OCI-LY1 (cell line): Measurements from ENCODE around the gene ASIC5.

ENCODE experiments used
- H2AFZ ChIP-seq: fragments of 200-600 bp; sonication (generic), shearing (Covaris generic); 2 replicates; pipeline ENCODE4 v1.6.0; 2014; ENCODE audit warnings: antibody characterized with exemption, mild to moderate bottlenecking, low read length
- H3F3A ChIP-seq: fragments of 200-600 bp; sonication (generic), shearing (Covaris generic); 2 replicates; pipeline ENCODE4 v1.6.0; 2014; ENCODE audit warnings: mild to moderate bottlenecking, antibody characterized with exemption, low read length, moderate library complexity; ENCODE audit not compliant: insufficient read depth
- H3K27ac ChIP-seq: fragments of 200-600 bp; sonication (generic); 2 replicates; pipeline ENCODE4 v1.5.1; 2014; ENCODE audit warnings: low read length, mixed run types, mild to moderate bottlenecking, low read depth; ENCODE audit not compliant: poor library complexity, severe bottlenecking
- H3K27me3 ChIP-seq: fragments of 200-600 bp; sonication (generic); 2 replicates; pipeline ENCODE4 v1.6.0; 2014; ENCODE audit warnings: antibody characterized with exemption, mild to moderate bottlenecking, low read length, moderate library complexity; ENCODE audit not compliant: insufficient read depth
- H3K36me3 ChIP-seq: fragments of 200-600 bp; sonication (generic); 2 replicates; pipeline ENCODE4 v1.6.1; 2014; ENCODE audit warnings: mild to moderate bottlenecking, antibody characterized with exemption, low read length, moderate library complexity, mixed read lengths; ENCODE audit not compliant: insufficient read depth
- H3K4me1 ChIP-seq: fragments of 200-600 bp; sonication (generic); 2 replicates; pipeline ENCODE4 v1.5.1; 2014; ENCODE audit warnings: mild to moderate bottlenecking, low read length, moderate library complexity; ENCODE audit not compliant: insufficient read depth, severe bottlenecking
- H3K4me2 ChIP-seq: fragments of 200-600 bp; sonication (generic), shearing (Covaris generic); 2 replicates; pipeline ENCODE4 v1.6.1; 2014; ENCODE audit warnings: low read length
- H3K4me3 ChIP-seq: fragments of 200-600 bp; sonication (generic); 2 replicates; pipeline ENCODE4 v1.5.1; 2014; ENCODE audit warnings: low read length, low read depth, mild to moderate bottlenecking, mixed read lengths; ENCODE audit not compliant: poor library complexity, severe bottlenecking
- H3K79me2 ChIP-seq: fragments of 200-600 bp; shearing (Covaris generic); 2 replicates; pipeline ENCODE4 v1.6.1; 2016; ENCODE audit warnings: mixed run types, low read length, mixed read lengths; ENCODE audit not compliant: insufficient read depth
- H3K9ac ChIP-seq: fragments of 200-600 bp; sonication (generic), shearing (Covaris generic); 2 replicates; pipeline ENCODE4 v1.6.1; 2014; ENCODE audit warnings: mild to moderate bottlenecking, low read length, mixed read lengths
- H3K9me2 ChIP-seq: fragments of 200-600 bp; sonication (generic), shearing (Covaris generic); 2 replicates; pipeline ENCODE4 v1.6.1; 2014; ENCODE audit warnings: low read depth, mild to moderate bottlenecking, low read length, mixed read lengths
- H3K9me3 ChIP-seq: fragments of 200-600 bp; shearing (Covaris generic); 2 replicates; pipeline ENCODE4 v1.6.1; 2014; ENCODE audit warnings: low read length, mixed read lengths
- H4K20me1 ChIP-seq: fragments of 200-600 bp; sonication (generic), shearing (Covaris generic); 2 replicates; pipeline ENCODE4 v1.6.0; 2016; ENCODE audit warnings: mild to moderate bottlenecking, low read length; ENCODE audit not compliant: insufficient read depth
- EZH2 ChIP-seq: fragments of 200-600 bp; sonication (generic), shearing (Covaris generic); IDR thresholded peaks from 2 replicates; pipeline ENCODE4 v1.8.0; 2017; ENCODE audit warnings: borderline replicate concordance, mixed run types, mild to moderate bottlenecking, antibody characterized with exemption, low read length, moderate library complexity, mixed read lengths
- TF ChIP-seq, protein P1 (sequence below): fragments of 200-600 bp; sonication (generic), shearing (Covaris generic); IDR thresholded peaks from 2 replicates; pipeline ENCODE4 v1.5.1; 2017; ENCODE audit warnings: mild to moderate bottlenecking, antibody characterized with exemption, low read length, moderate library complexity, mixed read lengths

ASIC5 gene

DNA sequence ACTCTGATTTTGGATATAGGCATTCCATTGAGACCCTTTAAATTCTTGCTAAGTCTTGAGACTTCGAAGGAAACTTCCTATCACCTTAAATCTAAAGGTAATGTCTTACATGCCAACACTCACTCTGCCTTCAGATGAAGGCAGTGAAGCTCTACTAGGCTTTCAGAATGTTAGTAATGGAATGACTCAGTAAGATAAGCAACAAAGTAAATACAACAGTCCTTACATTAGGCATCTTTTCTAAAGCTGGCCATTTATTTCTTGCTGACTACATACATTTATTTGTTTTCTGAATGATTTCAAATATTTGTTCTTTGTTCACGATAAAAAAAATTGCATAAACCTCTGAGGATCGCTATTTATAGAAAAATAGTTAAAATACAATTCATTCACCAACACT is 43.5 kb downstream of the ASIC5 start:
- Histone ChIP-seq H2AFZ (no peak overlapping the region), H3K27ac (no peak overlapping the region), H3K4me3 (no peak overlapping the region), H3K79me2 (no peaks in the 10 kb centered on the region), H3K36me3 (no peaks in the 10 kb centered on the region), H3K9me3 (no peaks in the 10 kb centered on the region), H3K9ac (no peak overlapping the region), H3K4me1 (no peaks in the 10 kb centered on the region), H3K27me3 (no peaks in the 10 kb centered on the region), H3F3A (no peaks in the 10 kb centered on the region), H3K9me2 (no peaks in the 10 kb centered on the region), H3K4me2 (no peak overlapping the region), H4K20me1 (no peaks in the 10 kb centered on the region)
- TF ChIP-seq, protein P1, sequence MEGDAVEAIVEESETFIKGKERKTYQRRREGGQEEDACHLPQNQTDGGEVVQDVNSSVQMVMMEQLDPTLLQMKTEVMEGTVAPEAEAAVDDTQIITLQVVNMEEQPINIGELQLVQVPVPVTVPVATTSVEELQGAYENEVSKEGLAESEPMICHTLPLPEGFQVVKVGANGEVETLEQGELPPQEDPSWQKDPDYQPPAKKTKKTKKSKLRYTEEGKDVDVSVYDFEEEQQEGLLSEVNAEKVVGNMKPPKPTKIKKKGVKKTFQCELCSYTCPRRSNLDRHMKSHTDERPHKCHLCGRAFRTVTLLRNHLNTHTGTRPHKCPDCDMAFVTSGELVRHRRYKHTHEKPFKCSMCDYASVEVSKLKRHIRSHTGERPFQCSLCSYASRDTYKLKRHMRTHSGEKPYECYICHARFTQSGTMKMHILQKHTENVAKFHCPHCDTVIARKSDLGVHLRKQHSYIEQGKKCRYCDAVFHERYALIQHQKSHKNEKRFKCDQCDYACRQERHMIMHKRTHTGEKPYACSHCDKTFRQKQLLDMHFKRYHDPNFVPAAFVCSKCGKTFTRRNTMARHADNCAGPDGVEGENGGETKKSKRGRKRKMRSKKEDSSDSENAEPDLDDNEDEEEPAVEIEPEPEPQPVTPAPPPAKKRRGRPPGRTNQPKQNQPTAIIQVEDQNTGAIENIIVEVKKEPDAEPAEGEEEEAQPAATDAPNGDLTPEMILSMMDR: no peak
- no peak for TF ChIP-seq EZH2

DNA sequence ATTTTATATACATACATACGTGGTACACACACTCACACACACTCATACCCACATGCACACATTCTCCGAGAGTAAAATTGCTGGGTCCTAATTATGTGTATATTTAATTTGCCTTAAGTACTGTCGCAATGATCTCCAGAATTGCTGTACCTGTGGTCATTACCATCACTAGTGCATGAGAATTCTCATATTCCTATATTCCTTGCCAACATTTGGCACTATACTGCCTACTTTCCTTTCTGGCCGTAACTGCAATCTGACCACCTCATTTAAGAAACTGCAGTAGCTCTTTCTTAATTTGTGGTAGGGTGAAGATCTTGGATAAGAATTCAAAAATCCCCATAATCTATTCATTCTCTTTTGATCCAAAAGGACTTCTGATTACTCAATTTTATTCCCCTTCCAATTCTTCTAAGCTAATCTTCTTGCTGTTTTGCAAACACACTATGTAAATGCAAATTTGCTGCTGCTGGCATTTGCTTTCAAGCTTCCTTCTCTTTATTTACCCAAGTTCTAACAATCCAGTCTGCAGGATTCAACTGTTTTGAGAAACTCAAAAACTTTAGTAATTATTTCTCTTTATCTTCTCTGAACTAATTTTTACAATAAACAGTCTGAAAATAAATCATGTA is 45.1 kb downstream of the ASIC5 start:
- no peak overlapping the region for H2AFZ ChIP-seq
- no peaks in the 10 kb centered on the region for H3F3A ChIP-seq
- H3K9me3 ChIP-seq: no peaks in the 10 kb centered on the region
- no peaks in the 10 kb centered on the region for H3K27me3 ChIP-seq
- no peaks in the 10 kb centered on the region for H3K9me2 ChIP-seq
- H3K4me2 ChIP-seq: no peak overlapping the region
- H4K20me1 ChIP-seq: no peaks in the 10 kb centered on the region
- H3K27ac ChIP-seq: no peak overlapping the region
- H3K36me3 ChIP-seq: no peaks in the 10 kb centered on the region
- no peak overlapping the region for H3K4me3 ChIP-seq
- no peaks in the 10 kb centered on the region for H3K4me1 ChIP-seq
- no peak overlapping the region for H3K9ac ChIP-seq
- TF ChIP-seq, protein P1: no peak
- no peak for TF ChIP-seq EZH2
- H3K79me2 ChIP-seq: no peaks in the 10 kb centered on the region

DNA sequence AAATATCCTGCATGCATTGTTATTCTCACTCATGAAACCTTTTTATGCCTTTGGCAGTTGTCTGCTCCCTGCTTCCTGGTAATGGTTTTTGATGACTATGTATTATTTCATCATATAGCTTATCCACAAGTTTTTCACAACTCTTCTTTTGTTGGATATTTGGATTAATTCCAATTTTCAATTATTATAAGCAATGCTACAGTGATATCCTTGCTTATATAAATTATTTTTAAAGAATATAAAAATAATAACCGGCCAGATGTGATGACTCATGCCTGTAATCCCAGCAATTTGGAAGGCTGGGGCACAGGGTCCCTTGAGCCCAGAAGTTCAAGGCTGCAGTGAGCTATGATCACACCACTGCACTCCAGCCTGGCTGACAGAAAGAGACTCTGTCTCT is 47.0 kb downstream of the ASIC5 start:
- no peak overlapping the region for H3K9ac ChIP-seq
- H3K79me2 ChIP-seq: no peaks in the 10 kb centered on the region
- H3K27me3 ChIP-seq: no peaks in the 10 kb centered on the region
- H4K20me1 ChIP-seq: no peaks in the 10 kb centered on the region
- no peak overlapping the region for H3K27ac ChIP-seq
- no peaks in the 10 kb centered on the region for H3K36me3 ChIP-seq
- H3K9me2 ChIP-seq: no peaks in the 10 kb centered on the region
- no peak for TF ChIP-seq EZH2
- TF ChIP-seq, protein P1: no peak
- H2AFZ ChIP-seq: no peak overlapping the region
- no peak overlapping the region for H3K4me3 ChIP-seq
- H3K4me1 ChIP-seq: no peaks in the 10 kb centered on the region
- no peaks in the 10 kb centered on the region for H3F3A ChIP-seq
- no peaks in the 10 kb centered on the region for H3K9me3 ChIP-seq
- H3K4me2 ChIP-seq: no peak overlapping the region
